Neural progenitor cell (in vitro differentiated cells): ENCODE measurements around the gene GTPBP6. TPM values are rescaled to one million over a fixed set of nuclear protein-coding genes. Genes with fewer than 3 reads are reported as not detected.

ENCODE experiments used
- DNase-seq: peaks from one replicate; pipeline ENCODE4 v3.0.0-alpha.2; 2016; ENCODE audit warnings: low spot score
- H2AFZ ChIP-seq: fragments of 200-600 bp; sonication (generic); replicated peaks from 2 replicates; pipeline ENCODE4 v1.6.1; 2016; ENCODE audit warnings: antibody characterized with exemption
- H3F3A ChIP-seq: fragments of 200-600 bp; sonication (generic); 2 replicates; pipeline ENCODE4 v1.6.1; 2016; ENCODE audit warnings: antibody characterized with exemption, low read depth
- H3K27ac ChIP-seq: fragments of 200-600 bp; sonication (generic); 2 replicates; pipeline ENCODE4 v1.5.1; 2016; ENCODE audit warnings: mild to moderate bottlenecking
- H3K27me3 ChIP-seq: fragments of 200-600 bp; sonication (generic); 2 replicates; pipeline ENCODE4 v1.6.1; 2016; ENCODE audit warnings: mild to moderate bottlenecking, moderate library complexity
- H3K36me3 ChIP-seq: fragments of 200-600 bp; sonication (generic); 2 replicates; pipeline ENCODE4 v1.5.1; 2016
- H3K4me1 ChIP-seq: fragments of 200-600 bp; sonication (generic); 2 replicates; pipeline ENCODE4 v1.6.1; 2016; ENCODE audit warnings: mixed run types
- H3K4me2 ChIP-seq: fragments of 200-600 bp; sonication (generic); 2 replicates; pipeline ENCODE4 v1.6.1; 2016
- H3K4me3 ChIP-seq: fragments of 200-600 bp; sonication (generic); 2 replicates; pipeline ENCODE4 v1.5.1; 2016
- H3K79me2 ChIP-seq: fragments of 200-600 bp; sonication (generic); 2 replicates; pipeline ENCODE4 v1.6.1; 2016; ENCODE audit warnings: low read depth
- H3K9ac ChIP-seq: fragments of 200-600 bp; sonication (generic); 2 replicates; pipeline ENCODE4 v1.6.1; 2016
- H3K9me3 ChIP-seq: fragments of 200-600 bp; sonication (generic); 2 replicates; pipeline ENCODE4 v1.5.1; 2016; ENCODE audit warnings: low read depth
- H4K20me1 ChIP-seq: fragments of 200-600 bp; sonication (generic); 2 replicates; pipeline ENCODE4 v1.6.1; 2016; ENCODE audit warnings: low read depth
- H3K27ac Mint-ChIP-seq: 3 replicates; pipeline ENCODE4 v1.8.0; 2021; ENCODE audit warnings: mixed read lengths
- H3K27me3 Mint-ChIP-seq: 2 replicates; pipeline ENCODE4 v1.8.0; 2022; ENCODE audit warnings: low read depth, mild to moderate bottlenecking, inconsistent platforms, moderate library complexity, mixed read lengths; ENCODE audit not compliant: insufficient read depth
- H3K36me3 Mint-ChIP-seq: 3 replicates; pipeline ENCODE4 v1.8.0; 2021; ENCODE audit warnings: mixed read lengths
- H3K4me1 Mint-ChIP-seq: 3 replicates; pipeline ENCODE4 v1.8.0; 2021; ENCODE audit warnings: mixed read lengths
- H3K4me3 Mint-ChIP-seq: 3 replicates; pipeline ENCODE4 v1.8.0; 2021; ENCODE audit warnings: mild to moderate bottlenecking, moderate library complexity, mixed read lengths
- H3K9me3 Mint-ChIP-seq: 3 replicates; pipeline ENCODE4 v1.8.0; 2020; ENCODE audit warnings: mixed read lengths
- EZH2 ChIP-seq: fragments of 200-600 bp; sonication (generic); IDR thresholded peaks from 2 replicates; pipeline ENCODE4 v1.6.1; 2017; ENCODE audit warnings: antibody characterized with exemption, mild to moderate bottlenecking, moderate library complexity
- EZH2phosphoT487 ChIP-seq: fragments of 200-600 bp; sonication (generic); IDR thresholded peaks from 2 replicates; pipeline ENCODE4 v1.6.1; 2017; ENCODE audit warnings: antibody characterized with exemption
- total RNA-seq: library from RNA; depleted of rRNA; stranded (reverse); fragments of >200 nt; gene quantifications from 2 replicates; pipeline ENCODE4 v1.2.3, GENCODE V29; 2015; ENCODE audit warnings: low replicate concordance
- TF ChIP-seq, protein P1 (sequence below): fragments of 200-600 bp; sonication (generic); IDR thresholded peaks from 2 replicates; pipeline ENCODE4 v1.5.1; 2017; ENCODE audit warnings: antibody characterized with exemption, mild to moderate bottlenecking

Gene GTPBP6
- total RNA-seq, 1 donor from 2014 or later = 16.6 TPM

DNA sequence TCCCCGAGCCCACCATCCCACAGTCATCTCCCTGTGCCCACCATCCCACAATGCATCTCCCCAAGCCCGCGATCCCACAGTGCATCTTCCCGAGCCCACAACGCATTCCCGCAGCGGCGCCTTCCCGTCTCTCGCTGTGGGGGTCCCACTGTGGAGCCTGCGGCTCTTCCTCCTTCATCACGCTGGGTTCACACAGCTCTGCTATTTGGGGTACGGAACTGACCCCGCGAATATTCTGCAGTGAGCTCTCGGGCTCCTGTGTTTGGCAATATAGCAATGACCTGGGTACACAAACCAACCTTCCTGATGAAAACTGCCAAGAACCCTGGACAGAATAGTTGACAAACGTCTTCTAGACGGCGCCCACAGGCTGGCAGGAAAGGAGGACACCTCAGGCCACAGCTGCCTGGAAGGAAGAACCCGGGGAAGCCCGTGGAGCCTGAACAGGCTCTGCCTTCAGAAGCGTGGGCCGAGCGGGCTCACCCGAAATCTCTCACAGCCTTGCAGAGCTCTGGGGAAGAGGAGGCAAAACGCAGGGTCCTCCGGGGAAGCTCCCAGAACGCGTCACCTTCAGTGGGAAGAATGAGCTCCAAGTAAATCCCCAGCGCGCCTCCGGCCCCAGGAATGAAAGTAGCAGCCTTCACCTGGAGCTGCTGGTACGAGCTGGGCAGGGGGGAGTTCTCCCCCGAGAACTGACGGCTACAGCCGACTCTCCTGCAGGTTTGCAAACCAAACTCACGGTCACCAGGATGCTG lies 45.2 kb upstream of the GTPBP6 start:
- H3K36me3 Mint-ChIP-seq = peaks cover 45% of the 10 kb centered on the region
- peaks cover 10% of the 10 kb centered on the region for H3K4me1 Mint-ChIP-seq
- no peaks in the 10 kb centered on the region for H3K27me3 ChIP-seq
- H3K4me3 Mint-ChIP-seq = no peak overlapping the region
- DNase-seq = no peak
- H3K9me3 ChIP-seq = no peaks in the 10 kb centered on the region
- peaks cover 22% of the 10 kb centered on the region for H3K79me2 ChIP-seq
- no peak overlapping the region for H2AFZ ChIP-seq
- H4K20me1 ChIP-seq = peaks cover 15% of the 10 kb centered on the region
- H3K27ac ChIP-seq = no peak overlapping the region
- H3F3A ChIP-seq = peaks cover 6% of the 10 kb centered on the region
- H3K9ac ChIP-seq = no peak overlapping the region
- peaks cover 42% of the 10 kb centered on the region for H3K9me3 Mint-ChIP-seq
- peaks cover 17% of the 10 kb centered on the region for H3K27me3 Mint-ChIP-seq
- H3K4me3 ChIP-seq = no peak overlapping the region
- TF ChIP-seq EZH2phosphoT487 = no peak
- TF ChIP-seq EZH2 = no peak
- TF ChIP-seq, protein P1, sequence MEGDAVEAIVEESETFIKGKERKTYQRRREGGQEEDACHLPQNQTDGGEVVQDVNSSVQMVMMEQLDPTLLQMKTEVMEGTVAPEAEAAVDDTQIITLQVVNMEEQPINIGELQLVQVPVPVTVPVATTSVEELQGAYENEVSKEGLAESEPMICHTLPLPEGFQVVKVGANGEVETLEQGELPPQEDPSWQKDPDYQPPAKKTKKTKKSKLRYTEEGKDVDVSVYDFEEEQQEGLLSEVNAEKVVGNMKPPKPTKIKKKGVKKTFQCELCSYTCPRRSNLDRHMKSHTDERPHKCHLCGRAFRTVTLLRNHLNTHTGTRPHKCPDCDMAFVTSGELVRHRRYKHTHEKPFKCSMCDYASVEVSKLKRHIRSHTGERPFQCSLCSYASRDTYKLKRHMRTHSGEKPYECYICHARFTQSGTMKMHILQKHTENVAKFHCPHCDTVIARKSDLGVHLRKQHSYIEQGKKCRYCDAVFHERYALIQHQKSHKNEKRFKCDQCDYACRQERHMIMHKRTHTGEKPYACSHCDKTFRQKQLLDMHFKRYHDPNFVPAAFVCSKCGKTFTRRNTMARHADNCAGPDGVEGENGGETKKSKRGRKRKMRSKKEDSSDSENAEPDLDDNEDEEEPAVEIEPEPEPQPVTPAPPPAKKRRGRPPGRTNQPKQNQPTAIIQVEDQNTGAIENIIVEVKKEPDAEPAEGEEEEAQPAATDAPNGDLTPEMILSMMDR = no peak
- H3K36me3 ChIP-seq = peaks cover 9% of the 10 kb centered on the region
- H3K4me2 ChIP-seq = no peak overlapping the region
- no peaks in the 10 kb centered on the region for H3K4me1 ChIP-seq
- no peak overlapping the region for H3K27ac Mint-ChIP-seq

DNA sequence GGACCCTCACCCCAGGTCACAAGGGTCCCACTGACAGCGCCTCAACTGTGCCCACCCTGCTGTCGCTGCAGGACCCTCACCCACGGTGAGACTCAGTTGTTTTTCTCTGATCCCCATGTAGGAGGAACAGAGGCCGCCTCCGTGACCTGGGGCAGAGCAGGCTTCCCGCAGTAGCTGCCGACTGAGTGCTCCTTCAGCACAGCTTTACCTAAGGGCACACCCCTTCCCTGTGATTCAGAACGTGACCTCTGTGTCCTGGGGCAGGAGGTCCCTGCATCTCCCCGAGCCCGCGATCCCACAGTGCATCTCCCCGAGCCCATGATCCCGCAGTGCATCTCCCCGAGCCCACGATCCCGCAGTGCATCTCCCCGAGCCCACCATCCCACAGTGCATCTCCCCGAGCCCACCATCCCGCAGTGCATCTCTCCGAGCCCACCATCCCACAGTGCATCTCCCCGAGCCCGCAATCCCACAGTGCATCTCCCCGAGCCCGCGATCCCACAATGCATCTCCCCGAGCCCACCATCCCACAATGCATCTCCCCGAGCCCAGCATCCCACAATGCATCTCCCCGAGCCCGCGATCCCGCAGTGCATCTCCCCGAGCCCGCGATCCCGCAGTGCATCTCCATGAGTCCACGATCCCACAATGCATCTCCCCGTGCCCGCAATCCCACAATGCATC lies 44.5 kb upstream of the GTPBP6 start:
- Histone ChIP-seq H3K27ac (no peak overlapping the region), H3K4me2 (no peak overlapping the region), H3K4me3 (no peak overlapping the region), H3K9ac (no peak overlapping the region), H2AFZ (no peak overlapping the region), H3K4me1 (no peaks in the 10 kb centered on the region), H3K79me2 (peaks cover 22% of the 10 kb centered on the region), H4K20me1 (peaks cover 12% of the 10 kb centered on the region), H3K36me3 (peaks cover 9% of the 10 kb centered on the region), H3K9me3 (no peaks in the 10 kb centered on the region), H3K27me3 (no peaks in the 10 kb centered on the region), H3F3A (peaks cover 6% of the 10 kb centered on the region)
- Mint-ChIP-seq H3K27me3 (peaks cover 17% of the 10 kb centered on the region), H3K27ac (no peak overlapping the region), H3K9me3 (peaks cover 42% of the 10 kb centered on the region), H3K4me1 (peaks cover 10% of the 10 kb centered on the region), H3K4me3 (no peak overlapping the region), H3K36me3 (peaks cover 47% of the 10 kb centered on the region)
- TF ChIP-seq EZH2 = no peak
- TF ChIP-seq, protein P1 = no peak
- no peak for TF ChIP-seq EZH2phosphoT487
- DNase-seq = no peak

DNA sequence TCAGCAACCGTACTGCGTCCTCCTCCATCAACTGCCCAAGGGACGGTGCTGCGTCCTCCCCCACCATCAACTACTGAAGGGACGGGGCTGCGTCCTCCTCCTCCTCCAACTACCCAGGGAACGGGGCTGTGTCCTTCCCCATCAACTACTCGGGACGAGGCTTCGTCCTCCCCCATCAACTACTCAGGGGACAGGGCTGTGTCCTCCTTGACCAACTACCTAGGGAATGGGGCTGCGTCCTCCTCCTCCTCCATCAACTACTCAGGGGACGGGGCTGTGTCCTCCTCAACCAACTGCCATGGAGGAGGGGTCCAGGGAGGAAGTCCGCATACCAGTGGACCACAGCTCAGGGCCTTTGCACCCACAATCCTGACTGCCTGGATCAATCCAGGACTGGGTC lies 43.8 kb upstream of the GTPBP6 start:
- peaks cover 9% of the 10 kb centered on the region for H3K36me3 ChIP-seq
- no peak overlapping the region for H3K27ac ChIP-seq
- peaks cover 5% of the 10 kb centered on the region for H4K20me1 ChIP-seq
- H3K27me3 Mint-ChIP-seq = peaks cover 20% of the 10 kb centered on the region
- H3K4me3 Mint-ChIP-seq = no peak overlapping the region
- H3F3A ChIP-seq = peaks cover under 1% of the 10 kb centered on the region
- no peak overlapping the region for H2AFZ ChIP-seq
- H3K9ac ChIP-seq = no peak overlapping the region
- peaks cover 51% of the 10 kb centered on the region for H3K36me3 Mint-ChIP-seq
- H3K27me3 ChIP-seq = no peaks in the 10 kb centered on the region
- no peak overlapping the region for H3K4me2 ChIP-seq
- H3K79me2 ChIP-seq = peaks cover 17% of the 10 kb centered on the region
- no peaks in the 10 kb centered on the region for H3K4me1 ChIP-seq
- no peak for DNase-seq
- H3K9me3 ChIP-seq = no peaks in the 10 kb centered on the region
- TF ChIP-seq EZH2phosphoT487 (no peak), EZH2 (no peak)
- TF ChIP-seq, protein P1 = no peak
- H3K4me3 ChIP-seq = no peak overlapping the region
- H3K9me3 Mint-ChIP-seq = peaks cover 44% of the 10 kb centered on the region
- no peak overlapping the region for H3K27ac Mint-ChIP-seq
- peaks cover 4% of the 10 kb centered on the region for H3K4me1 Mint-ChIP-seq
